Measurements from ENCODE around the gene RAMP3. TPM values are rescaled to one million over a fixed set of nuclear protein-coding genes. Genes with fewer than 3 reads are reported as not detected.

RAMP3 gene
- total and polyA plus RNA-seq, 10 of the 15 experiments (the other 5 are each of a cell fraction or from before 2014, with no cell fraction given): not detected

DNA sequence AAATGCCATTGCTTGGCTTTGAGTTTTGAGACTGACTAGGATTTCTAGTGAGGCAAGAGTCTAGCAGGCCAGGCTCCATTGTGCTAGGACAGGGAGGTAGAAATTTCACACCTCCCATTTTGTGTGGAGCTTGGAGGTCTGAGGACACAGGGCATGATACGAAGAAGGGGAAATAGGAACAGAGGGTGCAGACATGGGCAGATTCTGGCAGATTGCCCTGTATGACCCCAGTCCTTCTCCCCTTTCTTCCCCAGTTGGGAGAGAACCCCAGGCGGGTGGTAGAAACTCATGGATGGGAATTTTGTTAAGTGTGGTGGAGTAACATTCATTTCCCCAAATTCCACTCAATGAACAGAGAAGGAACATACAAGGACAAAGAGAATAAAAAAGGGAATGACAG, 54.4 kb downstream of the RAMP3 start:
- H4K20me1 ChIP-seq (ENCODE audit: control insufficient read depth, insufficient read depth): no peaks in the 10 kb centered on the region
- H3K9me3 ChIP-seq (replicated peaks; ENCODE audit: control insufficient read depth, insufficient read depth, low read length): no peaks in the 10 kb centered on the region
- POLR2A ChIA-PET: no interaction called here
- in situ Hi-C loops (cut with MboI) (no loop called here), intact Hi-C loops (cut with micrococcal nuclease; ENCODE audit: unreplicated experiment) (no loop called here)
- SMC1A ChIA-PET (ENCODE audit: uncharacterized antibody, unreplicated experiment): no interaction called here
- CTCF ChIA-PET: interaction anchor here (0.6 to 0.9 kb wide), 2 partner anchors 10 to 32 kb away, joined by 3 read pairs; no protein-coding TSS in a partner anchor
- RAD21 ChIA-PET (ENCODE audit: unreplicated experiment): no interaction called here
- no peak for FAIRE-seq
- no peaks in the 10 kb centered on the region for H3K36me3 ChIP-seq (ENCODE audit: control insufficient read depth in 2 of 2, insufficient read depth in 2 of 2, low read length in 1 of 2)
- no peak overlapping the region for H2AFZ ChIP-seq (ENCODE audit: control insufficient read depth, low read depth, low read length)
- H3K27ac ChIP-seq (ENCODE audit: control insufficient read depth, insufficient read depth): no peak overlapping the region
- no peak for ATAC-seq
- no peaks in the 10 kb centered on the region for H3K79me2 ChIP-seq (ENCODE audit: control insufficient read depth, insufficient read depth, low read length)
- no peak overlapping the region for H3K4me3 ChIP-seq
- H3K4me2 ChIP-seq (ENCODE audit: control insufficient read depth, insufficient read depth): no peak overlapping the region
- TF ChIP-seq POLR2AphosphoS2 (IDR thresholded peaks at IDR 0.05; ENCODE audit: low read depth, low read length): no peak
- TF ChIP-seq, protein P1, sequence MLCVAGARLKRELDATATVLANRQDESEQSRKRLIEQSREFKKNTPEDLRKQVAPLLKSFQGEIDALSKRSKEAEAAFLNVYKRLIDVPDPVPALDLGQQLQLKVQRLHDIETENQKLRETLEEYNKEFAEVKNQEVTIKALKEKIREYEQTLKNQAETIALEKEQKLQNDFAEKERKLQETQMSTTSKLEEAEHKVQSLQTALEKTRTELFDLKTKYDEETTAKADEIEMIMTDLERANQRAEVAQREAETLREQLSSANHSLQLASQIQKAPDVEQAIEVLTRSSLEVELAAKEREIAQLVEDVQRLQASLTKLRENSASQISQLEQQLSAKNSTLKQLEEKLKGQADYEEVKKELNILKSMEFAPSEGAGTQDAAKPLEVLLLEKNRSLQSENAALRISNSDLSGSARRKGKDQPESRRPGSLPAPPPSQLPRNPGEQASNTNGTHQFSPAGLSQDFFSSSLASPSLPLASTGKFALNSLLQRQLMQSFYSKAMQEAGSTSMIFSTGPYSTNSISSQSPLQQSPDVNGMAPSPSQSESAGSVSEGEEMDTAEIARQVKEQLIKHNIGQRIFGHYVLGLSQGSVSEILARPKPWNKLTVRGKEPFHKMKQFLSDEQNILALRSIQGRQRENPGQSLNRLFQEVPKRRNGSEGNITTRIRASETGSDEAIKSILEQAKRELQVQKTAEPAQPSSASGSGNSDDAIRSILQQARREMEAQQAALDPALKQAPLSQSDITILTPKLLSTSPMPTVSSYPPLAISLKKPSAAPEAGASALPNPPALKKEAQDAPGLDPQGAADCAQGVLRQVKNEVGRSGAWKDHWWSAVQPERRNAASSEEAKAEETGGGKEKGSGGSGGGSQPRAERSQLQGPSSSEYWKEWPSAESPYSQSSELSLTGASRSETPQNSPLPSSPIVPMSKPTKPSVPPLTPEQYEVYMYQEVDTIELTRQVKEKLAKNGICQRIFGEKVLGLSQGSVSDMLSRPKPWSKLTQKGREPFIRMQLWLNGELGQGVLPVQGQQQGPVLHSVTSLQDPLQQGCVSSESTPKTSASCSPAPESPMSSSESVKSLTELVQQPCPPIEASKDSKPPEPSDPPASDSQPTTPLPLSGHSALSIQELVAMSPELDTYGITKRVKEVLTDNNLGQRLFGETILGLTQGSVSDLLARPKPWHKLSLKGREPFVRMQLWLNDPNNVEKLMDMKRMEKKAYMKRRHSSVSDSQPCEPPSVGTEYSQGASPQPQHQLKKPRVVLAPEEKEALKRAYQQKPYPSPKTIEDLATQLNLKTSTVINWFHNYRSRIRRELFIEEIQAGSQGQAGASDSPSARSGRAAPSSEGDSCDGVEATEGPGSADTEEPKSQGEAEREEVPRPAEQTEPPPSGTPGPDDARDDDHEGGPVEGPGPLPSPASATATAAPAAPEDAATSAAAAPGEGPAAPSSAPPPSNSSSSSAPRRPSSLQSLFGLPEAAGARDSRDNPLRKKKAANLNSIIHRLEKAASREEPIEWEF (IDR thresholded peaks at IDR 0.05; ENCODE audit: insufficient replicate concordance, low read depth, low read length): no peak
- TF ChIP-seq, protein P2, sequence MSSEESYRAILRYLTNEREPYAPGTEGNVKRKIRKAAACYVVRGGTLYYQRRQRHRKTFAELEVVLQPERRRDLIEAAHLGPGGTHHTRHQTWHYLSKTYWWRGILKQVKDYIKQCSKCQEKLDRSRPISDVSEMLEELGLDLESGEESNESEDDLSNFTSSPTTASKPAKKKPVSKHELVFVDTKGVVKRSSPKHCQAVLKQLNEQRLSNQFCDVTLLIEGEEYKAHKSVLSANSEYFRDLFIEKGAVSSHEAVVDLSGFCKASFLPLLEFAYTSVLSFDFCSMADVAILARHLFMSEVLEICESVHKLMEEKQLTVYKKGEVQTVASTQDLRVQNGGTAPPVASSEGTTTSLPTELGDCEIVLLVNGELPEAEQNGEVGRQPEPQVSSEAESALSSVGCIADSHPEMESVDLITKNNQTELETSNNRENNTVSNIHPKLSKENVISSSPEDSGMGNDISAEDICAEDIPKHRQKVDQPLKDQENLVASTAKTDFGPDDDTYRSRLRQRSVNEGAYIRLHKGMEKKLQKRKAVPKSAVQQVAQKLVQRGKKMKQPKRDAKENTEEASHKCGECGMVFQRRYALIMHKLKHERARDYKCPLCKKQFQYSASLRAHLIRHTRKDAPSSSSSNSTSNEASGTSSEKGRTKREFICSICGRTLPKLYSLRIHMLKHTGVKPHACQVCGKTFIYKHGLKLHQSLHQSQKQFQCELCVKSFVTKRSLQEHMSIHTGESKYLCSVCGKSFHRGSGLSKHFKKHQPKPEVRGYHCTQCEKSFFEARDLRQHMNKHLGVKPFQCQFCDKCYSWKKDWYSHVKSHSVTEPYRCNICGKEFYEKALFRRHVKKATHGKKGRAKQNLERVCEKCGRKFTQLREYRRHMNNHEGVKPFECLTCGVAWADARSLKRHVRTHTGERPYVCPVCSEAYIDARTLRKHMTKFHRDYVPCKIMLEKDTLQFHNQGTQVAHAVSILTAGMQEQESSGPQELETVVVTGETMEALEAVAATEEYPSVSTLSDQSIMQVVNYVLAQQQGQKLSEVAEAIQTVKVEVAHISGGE (CRISPR knock-in tag; IDR thresholded peaks at IDR 0.05): no peak
- TF ChIP-seq, protein P3, sequence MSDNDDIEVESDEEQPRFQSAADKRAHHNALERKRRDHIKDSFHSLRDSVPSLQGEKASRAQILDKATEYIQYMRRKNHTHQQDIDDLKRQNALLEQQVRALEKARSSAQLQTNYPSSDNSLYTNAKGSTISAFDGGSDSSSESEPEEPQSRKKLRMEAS (IDR thresholded peaks at IDR 0.05; ENCODE audit: low read depth, low read length): no peak
- no peak for TF ChIP-seq GABPA (IDR thresholded peaks at IDR 0.05; ENCODE audit: low read depth)
- no peak for TF ChIP-seq SP1 (IDR thresholded peaks at IDR 0.05; ENCODE audit: low read depth, low read length)
- TF ChIP-seq, protein P4, sequence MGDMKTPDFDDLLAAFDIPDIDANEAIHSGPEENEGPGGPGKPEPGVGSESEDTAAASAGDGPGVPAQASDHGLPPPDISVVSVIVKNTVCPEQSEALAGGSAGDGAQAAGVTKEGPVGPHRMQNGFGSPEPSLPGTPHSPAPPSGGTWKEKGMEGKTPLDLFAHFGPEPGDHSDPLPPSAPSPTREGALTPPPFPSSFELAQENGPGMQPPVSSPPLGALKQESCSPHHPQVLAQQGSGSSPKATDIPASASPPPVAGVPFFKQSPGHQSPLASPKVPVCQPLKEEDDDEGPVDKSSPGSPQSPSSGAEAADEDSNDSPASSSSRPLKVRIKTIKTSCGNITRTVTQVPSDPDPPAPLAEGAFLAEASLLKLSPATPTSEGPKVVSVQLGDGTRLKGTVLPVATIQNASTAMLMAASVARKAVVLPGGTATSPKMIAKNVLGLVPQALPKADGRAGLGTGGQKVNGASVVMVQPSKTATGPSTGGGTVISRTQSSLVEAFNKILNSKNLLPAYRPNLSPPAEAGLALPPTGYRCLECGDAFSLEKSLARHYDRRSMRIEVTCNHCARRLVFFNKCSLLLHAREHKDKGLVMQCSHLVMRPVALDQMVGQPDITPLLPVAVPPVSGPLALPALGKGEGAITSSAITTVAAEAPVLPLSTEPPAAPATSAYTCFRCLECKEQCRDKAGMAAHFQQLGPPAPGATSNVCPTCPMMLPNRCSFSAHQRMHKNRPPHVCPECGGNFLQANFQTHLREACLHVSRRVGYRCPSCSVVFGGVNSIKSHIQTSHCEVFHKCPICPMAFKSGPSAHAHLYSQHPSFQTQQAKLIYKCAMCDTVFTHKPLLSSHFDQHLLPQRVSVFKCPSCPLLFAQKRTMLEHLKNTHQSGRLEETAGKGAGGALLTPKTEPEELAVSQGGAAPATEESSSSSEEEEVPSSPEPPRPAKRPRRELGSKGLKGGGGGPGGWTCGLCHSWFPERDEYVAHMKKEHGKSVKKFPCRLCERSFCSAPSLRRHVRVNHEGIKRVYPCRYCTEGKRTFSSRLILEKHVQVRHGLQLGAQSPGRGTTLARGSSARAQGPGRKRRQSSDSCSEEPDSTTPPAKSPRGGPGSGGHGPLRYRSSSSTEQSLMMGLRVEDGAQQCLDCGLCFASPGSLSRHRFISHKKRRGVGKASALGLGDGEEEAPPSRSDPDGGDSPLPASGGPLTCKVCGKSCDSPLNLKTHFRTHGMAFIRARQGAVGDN (IDR thresholded peaks at IDR 0.05): no peak
- H3K4me1 ChIP-seq (ENCODE audit: control insufficient read depth, insufficient read depth, low read length): no peaks in the 10 kb centered on the region
- WGBS (ENCODE audit: insufficient coverage, insufficient replicate concordance, low lambda C conversion rate, missing lambda C conversion rate): 18% methylated on average over 2 of the region's 2 CpGs
- no peak overlapping the region for H3K9ac ChIP-seq (ENCODE audit: control insufficient read depth, insufficient read depth, low read length)
- no peak for DNase-seq (ENCODE audit: low read depth, low spot score)
- no TSS peak for BruUV-seq (replicated peaks)
- no peaks in the 10 kb centered on the region; a peak in 1 of 4 replicates for H3K27me3 ChIP-seq (replicated peaks in 1 of 2; ENCODE audit: control insufficient read depth in 2 of 2, insufficient read depth in 2 of 2, low read length in 1 of 2)

All from GM12878 (cell line).